Measurements from ENCODE around the gene MTAP. TPM values are rescaled to one million over a fixed set of nuclear protein-coding genes. Genes with fewer than 3 reads are reported as not detected.

The MTAP gene
- total RNA-seq, 1 experiment from 2014 or later, result 326 TPM

GRCh38 chr9:21815643-21816042 is 13.2 kb downstream of the MTAP start:
- DNase-seq (ENCODE audit: low read depth, low spot score), result no peak
- no peak for ATAC-seq
- no peak for TF ChIP-seq JUND (IDR thresholded peaks at IDR 0.05)
- TF ChIP-seq EZH2 (IDR thresholded peaks at IDR 0.05), result no peak
- TF ChIP-seq TCF7L2 (IDR thresholded peaks at IDR 0.05; ENCODE audit: borderline replicate concordance, extremely low read depth, insufficient read depth, insufficient read length), result no peak
- intact Hi-C loops (cut with micrococcal nuclease), result loop anchor here (2.0 kb wide), 1 partner anchor 303 kb away; no protein-coding TSS in a partner anchor
- Histone ChIP-seq H3K79me2 (ENCODE audit: insufficient read depth, low read length) (peaks cover 98% of the 10 kb centered on the region), H3K4me1 (ENCODE audit: control insufficient read depth in 1 of 2, insufficient read depth in 2 of 2, low read length in 2 of 2) (peaks cover 5 to 31% of the 10 kb centered on the region in 2 experiments; a peak in 3 of 4 replicates), H3K36me3 (ENCODE audit: control insufficient read depth in 1 of 2, insufficient read depth in 2 of 2, low read length in 2 of 2) (peaks cover 65 to 79% of the 10 kb centered on the region in 2 experiments), H3K27ac (ENCODE audit: low read depth, low read length) (no peak overlapping the region), H3K9ac (ENCODE audit: low read length) (no peak overlapping the region), H3K9me2 (ENCODE audit: insufficient read depth) (no peaks in the 10 kb centered on the region), H2AFZ (ENCODE audit: low read depth, low read length, poor library complexity, severe bottlenecking) (no peak overlapping the region), H3K27me3 (ENCODE audit: insufficient read depth, low read length) (no peaks in the 10 kb centered on the region), H3K4me2 (ENCODE audit: low read length) (no peak overlapping the region), H3K4me3 (replicated peaks in 1 of 2; ENCODE audit: low read depth in 1 of 2, low read length in 2 of 2) (no peak overlapping the region), H4K20me1 (ENCODE audit: insufficient read depth) (peaks cover 31% of the 10 kb centered on the region), H3K9me3 (ENCODE audit: control insufficient read depth in 1 of 2, insufficient read depth in 1 of 2, low read depth in 1 of 2, low read length in 2 of 2) (no peaks in the 10 kb centered on the region)
- POLR2A ChIA-PET, result no interaction called here
- CTCF ChIA-PET, result interaction anchor here (0.7 kb wide), 2 partner anchors 222 to 636 kb away, joined by 3 to 4 read pairs; no protein-coding TSS in a partner anchor
- RAD21 ChIA-PET (ENCODE audit: low non-redundant PET in 1 of 2, low total read pairs in 2 of 2, uncharacterized antibody in 2 of 2, unreplicated experiment in 2 of 2), result no interaction called here
- no TSS peak for BruUV-seq (replicated peaks)

- Histone ChIP-seq H3K36me3 (ENCODE audit: control insufficient read depth in 1 of 2, insufficient read depth in 2 of 2, low read length in 2 of 2) (peaks cover 56 to 63% of the 10 kb centered on the region in 2 experiments), H4K20me1 (ENCODE audit: insufficient read depth) (peaks cover 26% of the 10 kb centered on the region), H3K27me3 (ENCODE audit: insufficient read depth, low read length) (no peaks in the 10 kb centered on the region), H2AFZ (ENCODE audit: low read depth, low read length, poor library complexity, severe bottlenecking) (no peak overlapping the region), H3K9ac (ENCODE audit: low read length) (no peak overlapping the region), H3K79me2 (ENCODE audit: insufficient read depth, low read length) (peaks cover 94% of the 10 kb centered on the region), H3K9me3 (ENCODE audit: control insufficient read depth in 1 of 2, insufficient read depth in 1 of 2, low read depth in 1 of 2, low read length in 2 of 2) (no peaks in the 10 kb centered on the region), H3K9me2 (ENCODE audit: insufficient read depth) (no peaks in the 10 kb centered on the region), H3K4me1 (ENCODE audit: control insufficient read depth in 1 of 2, insufficient read depth in 2 of 2, low read length in 2 of 2) (peaks cover 2 to 16% of the 10 kb centered on the region in 2 experiments; a peak in 3 of 4 replicates), H3K4me3 (replicated peaks in 1 of 2; ENCODE audit: low read depth in 1 of 2, low read length in 2 of 2) (no peak overlapping the region), H3K4me2 (ENCODE audit: low read length) (no peak overlapping the region), H3K27ac (ENCODE audit: low read depth, low read length) (no peak overlapping the region)
- intact Hi-C loops (cut with micrococcal nuclease), result no loop called here
- ChIA-PET CTCF (interaction anchor here (2.2 kb wide), 1 partner anchor 192 kb away, joined by 7 read pairs; the partner anchor contains the start of gene CDKN2B), RAD21 (ENCODE audit: low non-redundant PET in 1 of 2, low total read pairs in 2 of 2, uncharacterized antibody in 2 of 2, unreplicated experiment in 2 of 2) (interaction anchor here in 1 of 2 experiments (0.6 kb wide), 1 partner anchor 68 kb away, joined by 4 read pairs; no protein-coding TSS in a partner anchor), POLR2A (no interaction called here)
- BruUV-seq (replicated peaks), result no TSS peak
- TF ChIP-seq EZH2phosphoT487 (IDR thresholded peaks at IDR 0.05; ENCODE audit: borderline replicate concordance), result no peak
- DNase-seq (ENCODE audit: low read depth, low spot score) (no peak), ATAC-seq (no peak)
Observed at GRCh38 chr9:21817176-21817575, 14.7 kb downstream of the MTAP start.

Data from HCT116 (cell line).